HepG2 (cell line): ENCODE results near the gene ADGRD1. TPM values are rescaled to one million over a fixed set of nuclear protein-coding genes. Genes with fewer than 3 reads are reported as not detected.

ENCODE experiments used
- ATAC-seq: fragments of 200-7000 bp; cut with Tn5 transposase; 3 replicates; pipeline ENCODE4 v1.9.1; 2020; ENCODE audit warnings: mild to moderate bottlenecking, moderate library complexity
- BruUV-seq: library from RNA; stranded (reverse); fragments of 400-500 nt; replicated peaks from 2 replicates; lab custom pipeline; 2021; lab: Mats Ljungman, UMichigan
- CTCF ChIA-PET: fragments of 300-600 bp; formaldehyde crosslinking; extraction: SDS; loops from one replicate; lab custom pipeline; 2021; ENCODE audit warnings: low total read pairs, inconsistent platforms, low intra/inter-chr PET ratio; lab: Yijun Ruan, JAX
- POLR2A ChIA-PET: fragments of 350-600 bp; sonication (Branson Sonifier 250); formaldehyde crosslinking; loops from one replicate; lab custom pipeline; 2020; ENCODE audit warnings: antibody characterized with exemption, inconsistent platforms; lab: Yijun Ruan, JAX
- DNase-seq: peaks from one replicate; pipeline ENCODE4 v3.0.0-alpha.2; 2015; ENCODE audit warnings: low spot score
- FAIRE-seq: peaks from 3 replicates; lab custom pipeline; 2011; peaks lifted over from hg19 to GRCh38; lab: Jason Lieb, UNC
- H2AFZ ChIP-seq: one replicate; pipeline ENCODE4 v1.6.1; 2011; ENCODE audit warnings: low read length, inconsistent platforms
- H3K27ac ChIP-seq: fragments of 300-600 bp; 3 replicates; pipeline ENCODE4 v1.8.0; 2011; ENCODE audit warnings: mixed run types, mild to moderate bottlenecking, mixed read lengths, low read length, inconsistent platforms; ENCODE audit not compliant: insufficient read depth; ENCODE audit errors: extremely low read length
- H3K27me3 ChIP-seq, 2 experiments: fragments of 200-600 bp in 1 of 2; 2 replicates in 1 of 2; 3 replicates in 1 of 2; pipeline versions ENCODE4 v1.6.0 to v1.8.0; 2011; ENCODE audit warnings: low read length in 2 of 2, mild to moderate bottlenecking in 2 of 2, moderate library complexity in 2 of 2, inconsistent platforms in 1 of 2; ENCODE audit not compliant: insufficient read depth in 2 of 2, control insufficient read depth in 1 of 2
- H3K36me3 ChIP-seq, 2 experiments: fragments of 200-600 bp in 1 of 2; replicated peaks in 1 of 2; 2 replicates in 1 of 2; 3 replicates in 1 of 2; pipeline versions ENCODE4 v1.5.1 to v1.8.0; 2011; ENCODE audit warnings: low read length in 2 of 2, inconsistent platforms in 1 of 2; ENCODE audit not compliant: insufficient read depth in 2 of 2, control insufficient read depth in 1 of 2
- H3K4me1 ChIP-seq: 2 replicates; pipeline ENCODE4 v1.5.1; 2012; ENCODE audit warnings: low read length, inconsistent platforms; ENCODE audit not compliant: insufficient read depth
- H3K4me2 ChIP-seq: 2 replicates; pipeline ENCODE4 v1.6.0; 2011; ENCODE audit warnings: low read depth, low read length, inconsistent platforms
- H3K4me3 ChIP-seq, 3 experiments: fragments of 200-600 bp in 1 of 3; sonication (generic), shearing (Covaris generic) in 1 of 3; replicated peaks in 1 of 3; 2 replicates each; pipeline ENCODE4 v1.5.1; 2011 to 2016; ENCODE audit warnings: low read length in 3 of 3, inconsistent platforms in 2 of 3, low read depth in 2 of 3, mild to moderate bottlenecking in 2 of 3, control low read depth in 1 of 3, mixed read lengths in 1 of 3; ENCODE audit not compliant: insufficient read depth in 1 of 3
- H3K79me2 ChIP-seq: one replicate; pipeline ENCODE4 v1.6.1; 2011; ENCODE audit warnings: low read length, inconsistent platforms; ENCODE audit not compliant: insufficient read depth
- H3K9ac ChIP-seq: 2 replicates; pipeline ENCODE4 v1.6.0; 2011; ENCODE audit warnings: mild to moderate bottlenecking, low read depth, low read length, inconsistent platforms; ENCODE audit not compliant: insufficient read depth
- H3K9me3 ChIP-seq: 2 replicates; pipeline ENCODE4 v1.5.1; 2012; ENCODE audit warnings: mild to moderate bottlenecking, low read length
- H4K20me1 ChIP-seq: 2 replicates; pipeline ENCODE4 v1.6.0; 2011; ENCODE audit warnings: inconsistent platforms, mild to moderate bottlenecking, low read length, moderate library complexity; ENCODE audit not compliant: insufficient read depth
- ELF3 ChIP-seq: IDR thresholded peaks from 2 replicates; pipeline ENCODE4 v1.6.1; 2016; ENCODE audit warnings: missing genetic modification reagents, missing compliant biosample characterization
- HOXA7 ChIP-seq: sonication (generic); formaldehyde crosslinking; IDR thresholded peaks from 2 replicates; pipeline ENCODE4 v1.8.1; 2022; ENCODE audit warnings: mild to moderate bottlenecking, missing genetic modification reagents, moderate library complexity
- IKZF4 ChIP-seq: sonication (generic); formaldehyde crosslinking; IDR thresholded peaks from 2 replicates; pipeline ENCODE4 v1.5.1; 2020; ENCODE audit warnings: borderline replicate concordance, mild to moderate bottlenecking, low read depth, missing genetic modification reagents; ENCODE audit errors: not compliant biosample characterization
- KDM4B ChIP-seq: sonication (generic); formaldehyde crosslinking; IDR thresholded peaks from 2 replicates; pipeline ENCODE4 v1.4.0; 2020; ENCODE audit warnings: missing genetic modification reagents
- MIER2 ChIP-seq: IDR thresholded peaks from 2 replicates; pipeline ENCODE4 v1.6.1; 2016; ENCODE audit warnings: missing biosample characterization, missing genetic modification reagents
- MNT ChIP-seq: fragments of 450-650 bp; IDR thresholded peaks from 2 replicates; pipeline ENCODE4 v1.6.1; 2016
- SCMH1 ChIP-seq: sonication (generic); formaldehyde crosslinking; IDR thresholded peaks from 2 replicates; pipeline ENCODE4 v1.9.0; 2021; ENCODE audit warnings: missing genetic modification reagents, mild to moderate bottlenecking, borderline replicate concordance
- TBP ChIP-seq: sonication (generic); formaldehyde crosslinking; IDR thresholded peaks from 2 replicates; pipeline ENCODE4 v1.5.0; 2020; ENCODE audit warnings: missing genetic modification reagents
- ZBTB39 ChIP-seq: sonication (generic); formaldehyde crosslinking; IDR thresholded peaks from 2 replicates; pipeline ENCODE4 v1.5.0; 2020; ENCODE audit warnings: missing genetic modification reagents
- ZNF160 ChIP-seq: sonication (generic); formaldehyde crosslinking; IDR thresholded peaks from 2 replicates; pipeline ENCODE4 v1.8.0; 2022; ENCODE audit warnings: mild to moderate bottlenecking, inconsistent platforms, missing genetic modification reagents
- ZNF816 ChIP-seq: sonication (generic); formaldehyde crosslinking; IDR thresholded peaks from 2 replicates; pipeline ENCODE4 v1.8.0; 2022; ENCODE audit warnings: missing genetic modification reagents, mild to moderate bottlenecking, borderline replicate concordance
- WGBS: methylation state at CpG from one replicate; pipeline ENCODE4 v1.1.6; 2017; ENCODE audit warnings: low lambda C conversion rate; 5-methylcytosine and 5-hydroxymethylcytosine counted together
- in situ Hi-C: cut with HindIII; loops from 2 replicates; pipeline ENCODE4 v1.10.0; 2017; ENCODE audit warnings: low pct_unique_long_range_greater_than_20kb; ENCODE audit not compliant: extremely low pct_ligation_motif_present
- intact Hi-C: fragments of 100-400 bp; cut with micrococcal nuclease; formaldehyde crosslinking; loops from one replicate; pipeline ENCODE4 v1.10.0; 2022; ENCODE audit not compliant: unreplicated experiment
- polyA plus RNA-seq, 8 experiments: library from polyadenylated mRNA; depleted of rRNA in 3 of 8; stranded (reverse) in 7 of 8; unstranded in 1 of 8; fragments of >200 nt; fragmentation: Illumina TruSeq in 4 of 8; extraction: Trizol in 4 of 8; gene quantifications; 2 replicates each; pipeline versions ENCODE4 v1.2.1 to v1.2.3, GENCODE V29; 2011 to 2016; ENCODE audit warnings: low read depth in 4 of 8, missing spikeins in 1 of 8, mixed read lengths in 1 of 8; ENCODE audit not compliant: insufficient read depth in 1 of 8
- total RNA-seq, 5 experiments: library from RNA; depleted of rRNA; stranded (reverse); fragments of >200 nt; fragmentation: Illumina TruSeq; extraction: Trizol; gene quantifications; 2 replicates each; pipeline ENCODE4 v1.2.3, GENCODE V29; 2016; ENCODE audit warnings: low read depth in 1 of 5
- TF ChIP-seq, protein P1 (sequence below): sonication (generic); formaldehyde crosslinking; IDR thresholded peaks from 2 replicates; pipeline ENCODE4 v1.4.0; 2020; ENCODE audit warnings: missing genetic modification reagents

Gene ADGRD1
- total and polyA plus RNA-seq, 2 of the 13 experiments (the other 11 are each of a cell fraction or from before 2014, with no cell fraction given) = 0.46 to 12.4 TPM

DNA sequence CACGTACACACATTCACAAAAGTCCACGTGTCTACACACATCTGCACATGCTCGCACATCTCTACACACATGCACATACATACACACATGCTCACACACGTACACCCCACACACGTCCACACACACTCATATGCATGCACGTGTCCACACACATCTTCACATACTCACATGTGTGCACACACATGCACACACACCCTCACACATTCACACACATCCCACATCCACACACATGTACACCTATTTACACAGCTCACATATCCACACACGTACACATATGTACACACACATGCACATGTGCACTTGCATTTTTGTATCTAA is 3.6 kb downstream of the ADGRD1 start:
- no peak for ATAC-seq
- 93% methylated on average over 7 of the region's 7 CpGs for WGBS
- Histone ChIP-seq H3K4me1 (peaks cover 34% of the 10 kb centered on the region), H3K27ac (no peak overlapping the region), H3K9me3 (no peaks in the 10 kb centered on the region)
- POLR2A ChIA-PET = no interaction called here
- intact Hi-C loops = no loop called here
- TF ChIP-seq MIER2 (CRISPR knock-in tag) (no peak), TBP (CRISPR knock-in tag) (no peak), ELF3 (no peak), IKZF4 (CRISPR knock-in tag) (no peak), KDM4B (no peak), ZNF160 (CRISPR knock-in tag) (no peak), ZBTB39 (no peak), SCMH1 (CRISPR knock-in tag) (no peak), MNT (peak; percentile 91; the same call in 1 of the 2 replicates), ZNF816 (CRISPR knock-in tag) (no peak), HOXA7 (CRISPR knock-in tag) (0 out of 2 replicates have a peak, but pooled peaks have one; percentile 41)
- TF ChIP-seq, protein P1, sequence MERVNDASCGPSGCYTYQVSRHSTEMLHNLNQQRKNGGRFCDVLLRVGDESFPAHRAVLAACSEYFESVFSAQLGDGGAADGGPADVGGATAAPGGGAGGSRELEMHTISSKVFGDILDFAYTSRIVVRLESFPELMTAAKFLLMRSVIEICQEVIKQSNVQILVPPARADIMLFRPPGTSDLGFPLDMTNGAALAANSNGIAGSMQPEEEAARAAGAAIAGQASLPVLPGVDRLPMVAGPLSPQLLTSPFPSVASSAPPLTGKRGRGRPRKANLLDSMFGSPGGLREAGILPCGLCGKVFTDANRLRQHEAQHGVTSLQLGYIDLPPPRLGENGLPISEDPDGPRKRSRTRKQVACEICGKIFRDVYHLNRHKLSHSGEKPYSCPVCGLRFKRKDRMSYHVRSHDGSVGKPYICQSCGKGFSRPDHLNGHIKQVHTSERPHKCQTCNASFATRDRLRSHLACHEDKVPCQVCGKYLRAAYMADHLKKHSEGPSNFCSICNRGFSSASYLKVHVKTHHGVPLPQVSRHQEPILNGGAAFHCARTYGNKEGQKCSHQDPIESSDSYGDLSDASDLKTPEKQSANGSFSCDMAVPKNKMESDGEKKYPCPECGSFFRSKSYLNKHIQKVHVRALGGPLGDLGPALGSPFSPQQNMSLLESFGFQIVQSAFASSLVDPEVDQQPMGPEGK (CRISPR knock-in tag) = no peak
- TF ChIP-seq, all 625 proteins: peak for 2
- H3K9ac ChIP-seq = no peak overlapping the region
- CTCF ChIA-PET = no interaction called here
- no peaks in the 10 kb centered on the region for H4K20me1 ChIP-seq
- FAIRE-seq = no peak
- in situ Hi-C loops = no loop called here
- no peak overlapping the region for H3K4me3 ChIP-seq
- no peaks in the 10 kb centered on the region; a peak in 1 of 5 replicates for H3K36me3 ChIP-seq
- no TSS peak for BruUV-seq
- peaks cover 0 to 3% of the 10 kb centered on the region in 2 experiments; a peak in 2 of 5 replicates for H3K27me3 ChIP-seq
- no peak for DNase-seq
- no peaks in the 10 kb centered on the region for H3K79me2 ChIP-seq
- H3K4me2 ChIP-seq = no peak overlapping the region; the same call in 1 of the 2 replicates
- H2AFZ ChIP-seq = no peak overlapping the region
